Measurements from ENCODE around the gene SPACA1. TPM values are rescaled to one million over a fixed set of nuclear protein-coding genes. Genes with fewer than 3 reads are reported as not detected.

SPACA1 gene
- polyA plus RNA-seq, 2 of the 4 experiments (the other 2 are of a cell fraction), result not detected

DNA sequence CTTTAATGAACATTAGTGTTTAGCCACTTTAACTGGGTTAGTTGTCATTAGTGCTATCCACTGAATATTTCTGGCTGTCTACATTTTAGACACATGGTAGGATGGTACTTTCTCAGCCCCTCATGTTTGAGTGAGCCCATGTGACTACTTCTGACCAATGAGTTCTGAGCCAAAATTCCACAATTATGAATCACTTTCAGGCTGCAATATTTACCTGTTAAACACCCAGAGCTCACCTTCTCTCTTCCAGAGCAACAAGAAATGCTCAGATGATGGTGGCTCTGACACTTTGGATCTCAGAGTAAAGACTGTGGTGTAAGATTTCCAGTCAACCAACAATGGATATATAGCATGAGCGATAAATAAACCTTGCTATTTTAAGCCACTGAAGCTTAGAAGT is 24.8 kb downstream of the SPACA1 start:
- 0% methylated on average over 1 of the region's 1 CpG for whole genome bisulfite sequencing (ENCODE audit: missing lambda C conversion rate)
- no peak for DNase-seq (ENCODE audit: low read depth in 1 of 2, low spot score in 1 of 2)
- TF ChIP-seq ELK1 (IDR thresholded peaks at IDR 0.05; ENCODE audit: low read depth, low read length) (no peak), NR3C1 (IDR thresholded peaks at IDR 0.05) (no peak), RARB (CRISPR knock-in tag; IDR thresholded peaks at IDR 0.05) (no peak), HOXB13 (CRISPR knock-in tag; IDR thresholded peaks at IDR 0.05; ENCODE audit: low read depth) (no peak), FOXS1 (CRISPR knock-in tag; IDR thresholded peaks at IDR 0.05) (no peak), JUN (IDR thresholded peaks at IDR 0.05) (no peak), BHLHE40 (IDR thresholded peaks at IDR 0.05; ENCODE audit: low read depth, low read length) (no peak), SMC3 (IDR thresholded peaks at IDR 0.05) (no peak), SREBF2 (IDR thresholded peaks at IDR 0.05) (no peak), MAZ (IDR thresholded peaks at IDR 0.05; ENCODE audit: borderline replicate concordance, low read depth, low read length) (no peak), ZSCAN20 (CRISPR knock-in tag; IDR thresholded peaks at IDR 0.05) (no peak), NFE2L2 (conservative IDR thresholded peaks at IDR 0.05; ENCODE audit: low read length) (no peak), BCL3 (IDR thresholded peaks at IDR 0.05) (no peak), JUNB (IDR thresholded peaks at IDR 0.05) (no peak)
- TF ChIP-seq, protein P1, sequence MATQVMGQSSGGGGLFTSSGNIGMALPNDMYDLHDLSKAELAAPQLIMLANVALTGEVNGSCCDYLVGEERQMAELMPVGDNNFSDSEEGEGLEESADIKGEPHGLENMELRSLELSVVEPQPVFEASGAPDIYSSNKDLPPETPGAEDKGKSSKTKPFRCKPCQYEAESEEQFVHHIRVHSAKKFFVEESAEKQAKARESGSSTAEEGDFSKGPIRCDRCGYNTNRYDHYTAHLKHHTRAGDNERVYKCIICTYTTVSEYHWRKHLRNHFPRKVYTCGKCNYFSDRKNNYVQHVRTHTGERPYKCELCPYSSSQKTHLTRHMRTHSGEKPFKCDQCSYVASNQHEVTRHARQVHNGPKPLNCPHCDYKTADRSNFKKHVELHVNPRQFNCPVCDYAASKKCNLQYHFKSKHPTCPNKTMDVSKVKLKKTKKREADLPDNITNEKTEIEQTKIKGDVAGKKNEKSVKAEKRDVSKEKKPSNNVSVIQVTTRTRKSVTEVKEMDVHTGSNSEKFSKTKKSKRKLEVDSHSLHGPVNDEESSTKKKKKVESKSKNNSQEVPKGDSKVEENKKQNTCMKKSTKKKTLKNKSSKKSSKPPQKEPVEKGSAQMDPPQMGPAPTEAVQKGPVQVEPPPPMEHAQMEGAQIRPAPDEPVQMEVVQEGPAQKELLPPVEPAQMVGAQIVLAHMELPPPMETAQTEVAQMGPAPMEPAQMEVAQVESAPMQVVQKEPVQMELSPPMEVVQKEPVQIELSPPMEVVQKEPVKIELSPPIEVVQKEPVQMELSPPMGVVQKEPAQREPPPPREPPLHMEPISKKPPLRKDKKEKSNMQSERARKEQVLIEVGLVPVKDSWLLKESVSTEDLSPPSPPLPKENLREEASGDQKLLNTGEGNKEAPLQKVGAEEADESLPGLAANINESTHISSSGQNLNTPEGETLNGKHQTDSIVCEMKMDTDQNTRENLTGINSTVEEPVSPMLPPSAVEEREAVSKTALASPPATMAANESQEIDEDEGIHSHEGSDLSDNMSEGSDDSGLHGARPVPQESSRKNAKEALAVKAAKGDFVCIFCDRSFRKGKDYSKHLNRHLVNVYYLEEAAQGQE (IDR thresholded peaks at IDR 0.05), result no peak
- TF ChIP-seq, protein P2, sequence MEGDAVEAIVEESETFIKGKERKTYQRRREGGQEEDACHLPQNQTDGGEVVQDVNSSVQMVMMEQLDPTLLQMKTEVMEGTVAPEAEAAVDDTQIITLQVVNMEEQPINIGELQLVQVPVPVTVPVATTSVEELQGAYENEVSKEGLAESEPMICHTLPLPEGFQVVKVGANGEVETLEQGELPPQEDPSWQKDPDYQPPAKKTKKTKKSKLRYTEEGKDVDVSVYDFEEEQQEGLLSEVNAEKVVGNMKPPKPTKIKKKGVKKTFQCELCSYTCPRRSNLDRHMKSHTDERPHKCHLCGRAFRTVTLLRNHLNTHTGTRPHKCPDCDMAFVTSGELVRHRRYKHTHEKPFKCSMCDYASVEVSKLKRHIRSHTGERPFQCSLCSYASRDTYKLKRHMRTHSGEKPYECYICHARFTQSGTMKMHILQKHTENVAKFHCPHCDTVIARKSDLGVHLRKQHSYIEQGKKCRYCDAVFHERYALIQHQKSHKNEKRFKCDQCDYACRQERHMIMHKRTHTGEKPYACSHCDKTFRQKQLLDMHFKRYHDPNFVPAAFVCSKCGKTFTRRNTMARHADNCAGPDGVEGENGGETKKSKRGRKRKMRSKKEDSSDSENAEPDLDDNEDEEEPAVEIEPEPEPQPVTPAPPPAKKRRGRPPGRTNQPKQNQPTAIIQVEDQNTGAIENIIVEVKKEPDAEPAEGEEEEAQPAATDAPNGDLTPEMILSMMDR (IDR thresholded peaks at IDR 0.05), result no peak
- Histone ChIP-seq H3K27ac (no peak overlapping the region), H3K4me1 (no peaks in the 10 kb centered on the region), H3K9me3 (no peaks in the 10 kb centered on the region), H3K4me3 (no peak overlapping the region), H3K4me2 (no peak overlapping the region)
- ChIA-PET CTCF (no interaction called here), POLR2A (no interaction called here)
- ATAC-seq, result no peak
- FAIRE-seq, result no peak

DNA sequence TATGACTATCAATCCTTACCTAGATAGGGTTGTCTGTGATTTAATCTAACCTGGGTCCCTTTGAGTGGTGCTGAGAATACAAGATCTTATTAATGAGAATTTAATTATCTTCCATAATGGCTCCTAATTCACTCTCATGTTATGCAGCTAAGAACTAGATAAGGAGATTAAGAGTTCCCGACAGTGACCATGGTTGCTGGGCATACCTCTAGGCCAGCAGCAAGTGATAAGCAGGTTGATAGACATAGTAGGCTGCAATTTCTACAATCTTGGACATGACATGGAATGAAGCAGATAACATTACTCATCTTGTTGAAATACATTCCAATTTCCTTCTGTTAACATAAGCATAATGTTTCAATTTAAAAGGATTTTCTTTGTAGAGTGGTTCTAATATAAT is 27.1 kb downstream of the SPACA1 start:
- no peak for FAIRE-seq
- POLR2A ChIA-PET, result no interaction called here
- TF ChIP-seq, protein P1 (IDR thresholded peaks at IDR 0.05), result no peak
- no peak for TF ChIP-seq RAD21 (conservative IDR thresholded peaks at IDR 0.05 in 1 of 2, IDR thresholded peaks at IDR 0.05 in 1 of 2)
- TF ChIP-seq GATA3 (IDR thresholded peaks at IDR 0.05; ENCODE audit: borderline replicate concordance), result no peak
- no peak for TF ChIP-seq ZC3H11A (IDR thresholded peaks at IDR 0.05)
- TF ChIP-seq FOXS1 (CRISPR knock-in tag; IDR thresholded peaks at IDR 0.05), result no peak
- no peak for TF ChIP-seq ZFP36 (IDR thresholded peaks at IDR 0.05; ENCODE audit: borderline replicate concordance, partially characterized antibody)
- TF ChIP-seq CHD2 (IDR thresholded peaks at IDR 0.05; ENCODE audit: low read length, partially characterized antibody), result no peak
- TF ChIP-seq HDAC2 (IDR thresholded peaks at IDR 0.05), result no peak
- TF ChIP-seq ATOH8 (CRISPR knock-in tag; IDR thresholded peaks at IDR 0.05; ENCODE audit: low read depth), result no peak
- TF ChIP-seq HEYL (CRISPR knock-in tag; IDR thresholded peaks at IDR 0.05), result no peak

More for the DNA sequence above, 27.1 kb downstream of the SPACA1 start:
- 56% methylated on average over 1 of the region's 1 CpG for WGBS (ENCODE audit: missing lambda C conversion rate)
- no peak overlapping the region for H3K4me2 ChIP-seq
- CTCF ChIA-PET, result no interaction called here
- no peaks in the 10 kb centered on the region for H3K4me1 ChIP-seq
- ATAC-seq (no peak), DNase-seq (ENCODE audit: low read depth in 1 of 2, low spot score in 1 of 2) (no peak)
- no peak overlapping the region for H3K27ac ChIP-seq
- no peaks in the 10 kb centered on the region for H3K9me3 ChIP-seq
- H3K4me3 ChIP-seq, result no peak overlapping the region

Data from A549 (cell line).